Astrocyte (in vitro differentiated cells and primary cell): ENCODE results near the gene RAPGEF2.

Experiments used
- EZH2 ChIP-seq: IDR thresholded peaks from 2 replicates; pipeline ENCODE4 v1.6.1; 2012; ENCODE audit warnings: mild to moderate bottlenecking, low read length, inconsistent platforms; ENCODE audit not compliant: insufficient read depth
- TF ChIP-seq, protein P1 (sequence below): IDR thresholded peaks from 2 replicates; pipeline ENCODE4 v1.5.1; 2011; ENCODE audit warnings: low read depth, mild to moderate bottlenecking, inconsistent platforms, low read length, moderate library complexity; ENCODE audit not compliant: insufficient read depth

DNA sequence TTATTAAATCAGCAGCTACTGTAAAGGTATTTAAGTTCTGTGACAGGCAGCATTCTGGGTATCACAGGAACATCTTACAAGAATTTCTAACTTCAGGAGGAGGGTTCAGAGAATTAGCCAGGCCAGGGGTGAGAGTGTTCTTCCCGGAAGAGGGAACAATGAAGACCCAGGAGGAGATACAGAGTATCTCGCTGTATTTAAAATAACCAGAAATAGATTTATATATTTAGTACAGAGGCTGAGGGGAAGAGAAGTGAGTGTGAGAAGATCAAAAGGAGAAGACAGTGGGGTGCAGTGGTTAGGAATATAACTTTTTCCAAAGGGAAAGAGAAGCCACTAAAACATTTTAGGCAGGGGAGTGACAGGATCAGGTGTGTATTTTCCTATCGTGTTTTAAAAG, 186.8 kb downstream of the RAPGEF2 start:
- TF ChIP-seq, protein P1, sequence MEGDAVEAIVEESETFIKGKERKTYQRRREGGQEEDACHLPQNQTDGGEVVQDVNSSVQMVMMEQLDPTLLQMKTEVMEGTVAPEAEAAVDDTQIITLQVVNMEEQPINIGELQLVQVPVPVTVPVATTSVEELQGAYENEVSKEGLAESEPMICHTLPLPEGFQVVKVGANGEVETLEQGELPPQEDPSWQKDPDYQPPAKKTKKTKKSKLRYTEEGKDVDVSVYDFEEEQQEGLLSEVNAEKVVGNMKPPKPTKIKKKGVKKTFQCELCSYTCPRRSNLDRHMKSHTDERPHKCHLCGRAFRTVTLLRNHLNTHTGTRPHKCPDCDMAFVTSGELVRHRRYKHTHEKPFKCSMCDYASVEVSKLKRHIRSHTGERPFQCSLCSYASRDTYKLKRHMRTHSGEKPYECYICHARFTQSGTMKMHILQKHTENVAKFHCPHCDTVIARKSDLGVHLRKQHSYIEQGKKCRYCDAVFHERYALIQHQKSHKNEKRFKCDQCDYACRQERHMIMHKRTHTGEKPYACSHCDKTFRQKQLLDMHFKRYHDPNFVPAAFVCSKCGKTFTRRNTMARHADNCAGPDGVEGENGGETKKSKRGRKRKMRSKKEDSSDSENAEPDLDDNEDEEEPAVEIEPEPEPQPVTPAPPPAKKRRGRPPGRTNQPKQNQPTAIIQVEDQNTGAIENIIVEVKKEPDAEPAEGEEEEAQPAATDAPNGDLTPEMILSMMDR = no peak
- no peak for TF ChIP-seq EZH2
